Measurements from ENCODE around the gene ATP13A5.
A peak's percentile ranks its signal among the peaks of the same experiment; 100 is the strongest.

ATP13A5 gene

DNA sequence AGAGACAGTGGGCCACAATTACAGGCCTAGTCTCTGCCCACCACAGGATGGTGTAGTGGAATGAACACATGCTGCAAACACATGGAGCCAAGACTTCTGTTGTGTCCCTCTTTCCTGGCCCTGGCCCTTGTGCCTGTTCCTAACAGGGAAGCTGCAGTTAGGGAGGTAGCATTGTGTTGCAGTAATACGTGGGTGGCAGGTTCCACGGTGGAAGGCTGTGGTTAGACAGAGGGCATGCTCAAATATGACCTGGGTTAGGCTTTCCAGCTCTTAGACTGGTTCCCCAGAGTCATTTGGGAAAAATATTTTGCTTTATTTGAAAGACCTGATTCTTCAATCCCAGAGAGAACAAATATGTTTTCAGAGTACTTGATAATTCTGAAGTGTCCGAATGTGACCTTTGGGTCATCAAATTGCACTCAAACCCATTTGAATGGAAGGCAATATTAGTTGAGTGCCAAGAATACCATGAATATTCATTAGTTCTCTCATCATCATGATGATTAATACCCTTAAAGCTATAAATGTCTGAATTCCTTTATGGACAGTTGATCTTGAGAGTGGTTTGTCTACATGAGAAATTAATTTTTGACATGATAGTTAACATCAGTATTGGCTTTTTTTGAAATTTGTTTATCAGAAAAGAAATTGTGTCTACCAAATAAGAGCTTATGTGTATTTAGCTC, 109.1 kb downstream of the ATP13A5 start:
- DNase-seq, result no peak

DNA sequence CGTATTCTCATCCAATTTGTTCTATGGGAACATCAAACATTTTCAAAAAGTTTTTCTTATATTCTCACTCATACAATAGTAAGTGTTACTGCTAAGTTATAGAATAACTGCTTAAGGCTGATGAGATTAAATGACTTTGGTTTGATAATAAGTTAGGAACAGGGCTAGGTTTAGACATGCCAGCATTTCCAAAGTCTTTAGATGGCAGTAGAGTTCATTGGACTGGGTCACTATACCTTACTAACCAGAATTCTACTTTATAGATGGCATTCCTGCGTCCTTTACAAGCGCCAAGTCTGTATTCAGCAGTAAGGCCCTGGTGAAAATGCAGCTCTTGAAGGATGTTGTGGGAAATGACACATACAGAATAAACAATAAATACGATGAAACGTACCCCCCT, 115.8 kb downstream of the ATP13A5 start:
- no peak for DNase-seq

DNA sequence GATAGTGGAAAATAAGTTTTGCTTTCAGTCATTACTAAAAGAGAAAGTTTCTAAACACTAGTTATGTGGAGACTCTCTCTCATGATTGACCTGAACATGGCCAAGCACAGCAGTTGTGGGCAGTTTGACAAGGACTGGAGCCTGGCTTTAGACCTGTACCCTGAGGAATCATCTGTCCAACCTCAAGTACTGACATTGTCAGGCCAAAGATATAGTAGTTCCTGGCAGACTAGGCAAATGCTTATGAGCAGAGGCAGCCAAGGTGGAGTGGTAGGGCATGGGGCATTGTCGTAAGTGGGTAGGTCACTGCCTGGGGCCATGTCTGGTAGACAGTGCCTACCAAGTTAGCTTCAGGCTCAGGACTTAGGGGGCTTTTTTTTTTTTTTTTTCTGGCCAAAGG, 116.6 kb downstream of the ATP13A5 start:
- no peak for DNase-seq

DNA sequence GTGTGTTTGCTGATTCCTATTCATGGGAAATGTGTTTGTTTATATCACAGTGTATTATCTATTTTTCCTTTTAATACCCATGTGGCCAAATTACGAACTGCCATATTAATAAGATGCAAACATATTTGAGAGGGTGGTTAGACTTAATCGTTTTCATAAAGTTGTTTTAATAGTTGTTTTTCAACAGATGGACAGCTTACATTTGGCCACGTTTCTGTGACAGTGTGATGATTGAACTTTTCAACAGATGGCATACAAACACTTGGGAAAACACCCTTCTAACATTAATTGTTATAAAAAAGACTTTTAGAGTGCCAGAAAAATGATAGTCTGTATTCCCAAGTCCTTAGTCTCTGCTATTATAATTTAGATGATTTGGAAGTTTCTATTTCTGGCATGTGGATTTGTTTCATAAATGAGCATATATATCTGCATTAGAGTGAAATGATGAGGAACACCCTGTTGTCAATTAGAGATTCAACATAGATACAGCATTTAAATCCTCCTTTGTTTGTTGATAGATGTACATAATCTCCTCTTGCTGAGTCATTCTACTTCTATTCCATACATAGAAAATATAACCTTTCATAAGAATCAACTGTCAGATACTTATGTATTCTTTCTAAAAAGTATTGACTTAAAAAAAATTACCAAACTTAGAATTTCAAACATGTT, 124.4 kb downstream of the ATP13A5 start:
- DNase-seq, result no peak

DNA sequence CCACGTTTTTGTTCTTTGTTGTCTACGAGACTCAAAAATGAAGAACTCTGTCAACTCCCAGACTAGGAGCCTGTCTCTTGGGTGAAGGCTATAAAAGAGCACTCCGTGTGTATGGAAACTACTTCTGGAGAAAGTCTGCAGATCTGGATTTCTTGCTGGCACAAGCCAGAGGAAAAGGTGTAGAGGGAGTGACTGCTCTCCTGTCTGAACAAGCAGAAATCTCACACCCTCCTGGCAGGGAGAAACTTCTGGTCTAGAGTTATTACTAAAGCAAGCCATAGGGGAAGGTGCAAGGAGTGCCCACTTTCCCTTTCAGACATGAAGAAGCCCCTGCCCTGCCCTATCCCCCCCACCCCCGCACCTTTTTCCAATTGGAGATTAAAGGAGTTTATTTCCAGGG, 128.1 kb downstream of the ATP13A5 start:
- no peak for DNase-seq

DNA sequence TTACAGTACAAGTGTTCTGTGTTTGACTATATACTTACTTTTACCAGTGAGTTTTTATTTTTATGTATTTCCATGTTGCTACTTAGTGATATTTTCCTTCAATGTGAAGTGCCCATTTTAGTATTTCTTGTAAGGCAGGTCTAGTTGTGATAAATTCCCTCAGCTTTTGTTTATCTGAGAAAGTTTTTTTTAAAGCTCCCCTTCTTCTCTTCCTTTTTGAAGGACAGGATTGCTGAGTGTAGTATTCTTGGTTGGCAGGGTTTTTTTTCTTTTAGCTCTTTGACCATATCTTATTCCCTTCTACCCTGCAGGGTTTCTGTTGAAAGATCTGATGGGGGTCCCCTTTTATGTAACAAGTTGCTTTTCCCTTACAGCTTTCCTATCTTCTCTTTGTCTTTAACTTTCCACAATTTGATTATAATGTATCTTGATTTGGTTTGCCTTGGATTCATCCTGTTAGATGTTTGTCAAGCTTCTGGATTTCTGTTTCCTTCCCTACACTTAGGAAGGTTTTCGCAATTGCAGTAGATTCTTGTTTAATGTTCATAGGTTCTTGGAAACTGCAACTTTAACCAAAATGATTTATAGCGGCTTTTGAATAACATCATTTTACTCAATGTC, 129.6 kb downstream of the ATP13A5 start:
- DNase-seq, result no peak

DNA sequence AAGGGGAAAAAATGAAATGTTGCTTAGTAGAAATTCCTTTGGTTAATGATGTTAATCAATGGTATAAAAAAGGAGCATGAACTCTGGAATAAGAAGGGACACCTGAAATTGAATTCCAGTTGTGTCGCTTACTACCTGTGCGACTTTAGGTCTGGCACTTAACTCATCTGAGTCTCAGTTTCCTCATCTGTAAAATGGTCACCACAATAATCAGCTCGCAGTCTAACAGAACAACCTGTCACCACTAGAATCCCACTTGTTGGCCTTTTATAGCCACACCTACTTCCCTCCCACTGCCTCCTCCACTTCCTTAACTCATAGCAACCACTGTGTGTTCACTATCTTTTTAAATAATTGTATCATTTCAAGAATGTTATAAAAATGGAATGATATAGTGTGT, 135.0 kb downstream of the ATP13A5 start:
- no peak for DNase-seq

DNA sequence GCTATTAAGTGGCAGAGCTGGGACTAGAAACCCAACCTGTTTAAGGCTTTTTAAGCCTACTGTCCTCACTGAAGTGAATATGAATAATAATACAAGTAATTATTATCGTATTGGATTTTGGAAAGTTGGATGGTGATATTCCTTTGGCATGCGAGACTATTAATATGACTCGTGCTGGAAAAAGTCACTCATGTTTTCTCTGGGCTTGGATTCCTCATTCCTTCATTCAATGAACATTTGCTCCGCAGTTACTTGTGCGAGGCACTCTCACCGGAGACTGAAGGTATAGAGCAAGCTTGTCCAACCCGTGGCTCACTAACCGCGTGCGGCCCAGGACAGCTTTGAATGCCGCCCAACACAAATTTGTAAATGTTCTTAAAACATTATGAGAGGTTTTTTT, 136.8 kb downstream of the ATP13A5 start:
- DNase-seq, result no peak

DNA sequence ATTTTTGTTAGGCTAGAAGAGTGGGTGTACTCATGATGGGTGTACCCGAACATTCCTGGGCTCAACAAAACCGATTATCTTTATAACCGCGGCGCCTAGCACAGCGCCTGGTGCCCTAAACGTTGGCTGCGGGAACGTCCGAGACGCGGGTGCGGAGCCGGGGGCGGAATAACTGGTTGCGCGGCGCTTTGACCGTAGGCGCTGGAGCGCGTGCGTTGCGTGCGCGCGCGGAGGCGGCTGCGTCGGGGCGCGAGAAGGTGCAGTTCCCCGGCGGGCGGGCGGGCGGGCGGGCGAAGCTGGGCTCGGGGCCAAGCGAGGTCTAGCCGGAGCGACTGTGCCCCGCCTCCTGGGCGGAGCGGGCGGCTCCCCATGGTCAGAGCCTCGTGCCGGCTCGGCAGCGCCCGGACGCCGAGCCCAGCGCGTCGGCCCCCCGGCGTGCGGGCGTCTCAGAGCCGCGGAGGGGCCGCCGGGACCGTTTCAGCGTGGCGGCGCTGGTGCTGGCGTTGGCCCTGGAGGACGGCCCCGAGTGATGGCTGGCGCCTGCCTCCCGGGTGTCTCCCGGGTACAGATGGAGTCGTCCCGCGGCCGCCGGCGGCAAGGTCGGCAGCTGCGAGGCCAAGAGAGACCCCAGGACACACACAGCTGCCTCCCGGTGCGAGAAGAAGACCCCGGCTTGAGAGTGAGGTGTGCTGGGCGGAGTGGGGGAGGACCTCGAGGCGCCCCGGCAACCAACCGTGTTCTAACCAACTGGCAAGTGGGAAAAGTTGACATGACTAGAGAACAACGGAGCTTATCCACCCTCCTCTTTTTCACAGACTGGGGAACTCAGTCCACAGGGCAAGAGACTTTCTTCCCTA, 137.5 kb downstream of the ATP13A5 start, which contains the start of gene PLAAT1:
Gene PLAAT1, plus strand, starts transcription at position 373 of the 857 bp plus-strand sequence. CDS start 14,429 bp downstream, outside the sequence.
- DNase-seq, result peak; percentile 97

DNA sequence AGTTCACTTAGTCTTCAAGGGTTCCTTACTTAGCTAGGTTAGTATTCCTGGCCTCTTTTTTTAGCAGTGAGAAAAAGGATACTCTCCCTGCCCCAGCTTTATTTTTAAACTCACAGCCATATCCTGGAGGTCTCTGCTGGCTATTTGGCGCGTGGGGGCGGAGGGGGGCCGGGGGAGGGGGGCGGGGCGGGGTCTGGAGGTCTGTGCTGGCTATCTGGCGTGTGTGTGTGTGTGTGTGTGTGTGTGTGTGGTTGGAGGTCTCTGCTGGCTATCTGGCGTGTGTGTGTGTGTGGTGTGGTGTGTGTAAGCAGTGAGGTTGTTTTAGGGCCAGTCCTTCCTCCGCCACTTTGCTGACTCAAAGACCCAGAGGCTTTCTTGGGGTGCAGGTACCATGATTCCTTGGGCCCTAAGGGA, 138.1 kb downstream of the ATP13A5 start:
- peak; percentile 57 for DNase-seq

DNA sequence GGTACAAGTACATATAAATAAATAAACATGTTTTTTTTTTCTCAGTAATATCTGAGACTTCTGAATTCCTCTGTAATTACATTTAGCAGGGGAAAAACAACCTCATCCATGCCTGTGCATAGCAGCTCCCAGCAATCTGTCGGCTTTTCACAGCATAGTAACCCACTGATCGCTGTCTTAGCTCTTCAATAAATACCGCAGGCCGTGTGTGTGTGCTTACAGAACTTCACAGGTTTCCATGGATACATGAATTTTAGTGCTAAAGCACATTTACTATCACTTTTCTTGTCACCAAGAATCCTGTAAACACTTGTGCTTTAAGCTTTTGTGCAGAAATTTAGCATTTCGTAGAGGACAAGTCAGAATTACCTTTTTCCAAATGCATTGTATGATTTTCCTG, 141.5 kb downstream of the ATP13A5 start:
- no peak for DNase-seq

DNA sequence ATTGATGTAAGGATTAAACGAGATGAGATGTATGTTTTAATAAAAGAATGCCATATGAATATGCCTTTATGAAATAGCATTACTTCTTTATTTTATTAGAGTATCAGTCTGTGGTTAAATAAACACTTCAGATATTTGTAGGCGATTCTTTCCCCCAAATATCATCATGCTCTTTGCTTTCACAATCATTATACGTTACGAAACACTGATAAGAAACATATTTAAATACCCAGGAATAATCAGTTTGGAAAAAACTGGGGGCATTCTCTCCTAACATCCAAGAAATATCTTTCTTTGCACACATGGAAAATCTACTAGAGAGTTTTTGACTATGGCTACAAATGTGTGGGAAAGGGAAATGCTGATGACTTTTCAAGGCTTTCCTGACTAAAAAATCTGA, 142.0 kb downstream of the ATP13A5 start:
- DNase-seq, result no peak

DNA sequence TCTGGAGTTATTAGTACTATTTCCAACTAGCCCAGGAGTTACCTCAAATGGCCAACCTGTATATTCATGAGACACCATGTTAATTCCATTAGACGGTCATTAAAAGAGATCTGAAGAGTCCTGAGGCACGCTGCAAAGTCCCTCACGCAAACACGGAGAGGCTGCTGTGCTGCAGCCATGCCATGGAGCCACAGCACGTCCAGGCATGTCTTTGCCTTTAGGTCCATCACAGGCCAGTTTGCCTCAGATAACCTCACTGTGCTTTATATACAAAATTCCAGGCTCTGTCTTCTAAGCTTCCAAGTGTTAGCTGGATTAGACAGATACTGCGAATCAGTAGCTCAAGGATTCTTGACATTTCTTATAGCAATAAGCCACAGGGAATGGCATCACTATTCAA, 147.4 kb downstream of the ATP13A5 start:
- DNase-seq, result no peak

DNA sequence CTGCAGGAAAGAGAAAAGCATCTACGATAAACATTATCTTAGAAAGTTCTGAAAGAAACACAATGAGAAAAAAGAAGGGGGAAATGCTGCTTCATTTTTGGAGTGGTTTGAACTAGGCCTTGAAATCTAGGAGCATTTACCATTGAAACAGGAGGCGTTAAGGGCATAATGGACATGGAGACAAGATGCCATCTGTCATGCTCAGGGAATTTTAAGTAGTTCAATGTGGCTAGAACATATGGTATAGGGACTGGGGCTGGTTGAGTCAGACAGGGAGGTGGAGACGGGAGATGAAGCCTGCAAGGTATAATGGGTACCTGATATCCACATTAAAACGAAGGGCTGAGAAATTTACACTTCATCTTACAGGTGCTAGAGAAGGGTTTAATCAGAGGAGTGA, 147.9 kb downstream of the ATP13A5 start:
- no peak for DNase-seq

DNA sequence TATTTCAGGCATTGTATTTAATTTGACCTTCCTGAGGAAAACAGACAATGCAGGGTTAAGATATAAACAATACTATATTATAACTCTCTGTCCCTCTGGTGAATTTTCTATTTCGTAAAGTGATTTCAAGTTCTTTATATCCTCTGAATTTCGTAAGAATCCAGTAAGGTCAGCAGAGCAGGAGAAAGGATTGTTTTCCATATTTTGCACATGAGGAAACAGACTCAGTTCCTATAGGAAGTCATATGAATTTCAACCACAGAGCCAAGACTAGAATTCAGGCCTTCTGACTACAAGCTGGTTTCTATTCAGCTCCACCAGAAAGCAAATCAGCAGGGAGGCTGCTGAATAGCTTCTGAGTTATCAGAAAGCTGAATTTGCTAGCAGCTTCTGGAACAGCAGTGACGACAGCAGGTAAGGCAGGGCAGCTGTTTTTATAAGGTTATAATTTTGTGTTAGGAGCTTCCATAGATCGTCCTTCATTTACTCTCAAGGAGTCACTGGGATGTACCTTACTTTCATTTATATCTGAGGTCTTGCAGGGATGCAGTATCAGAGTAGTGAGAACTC, 148.6 kb downstream of the ATP13A5 start:
- no peak for DNase-seq

DNA sequence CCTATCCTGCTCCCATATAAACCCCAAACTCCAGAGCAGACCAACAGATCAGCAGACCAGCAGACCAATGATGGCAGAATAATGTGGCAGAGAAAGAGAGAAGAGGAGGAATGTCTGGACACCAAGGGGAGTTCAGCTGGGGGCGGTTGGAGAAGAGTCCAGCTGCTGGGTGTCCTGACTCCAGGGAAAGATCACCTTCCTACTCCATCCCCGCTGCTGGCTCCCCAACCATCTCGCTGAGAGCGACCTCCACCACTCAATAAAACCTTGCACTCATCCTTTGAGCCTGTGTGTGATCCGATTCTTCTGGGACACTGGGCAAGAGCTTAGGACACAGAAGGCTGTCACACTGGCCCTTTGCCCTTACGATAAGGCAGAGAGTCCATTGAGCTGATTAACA, 150.3 kb downstream of the ATP13A5 start:
- no peak for DNase-seq

DNA sequence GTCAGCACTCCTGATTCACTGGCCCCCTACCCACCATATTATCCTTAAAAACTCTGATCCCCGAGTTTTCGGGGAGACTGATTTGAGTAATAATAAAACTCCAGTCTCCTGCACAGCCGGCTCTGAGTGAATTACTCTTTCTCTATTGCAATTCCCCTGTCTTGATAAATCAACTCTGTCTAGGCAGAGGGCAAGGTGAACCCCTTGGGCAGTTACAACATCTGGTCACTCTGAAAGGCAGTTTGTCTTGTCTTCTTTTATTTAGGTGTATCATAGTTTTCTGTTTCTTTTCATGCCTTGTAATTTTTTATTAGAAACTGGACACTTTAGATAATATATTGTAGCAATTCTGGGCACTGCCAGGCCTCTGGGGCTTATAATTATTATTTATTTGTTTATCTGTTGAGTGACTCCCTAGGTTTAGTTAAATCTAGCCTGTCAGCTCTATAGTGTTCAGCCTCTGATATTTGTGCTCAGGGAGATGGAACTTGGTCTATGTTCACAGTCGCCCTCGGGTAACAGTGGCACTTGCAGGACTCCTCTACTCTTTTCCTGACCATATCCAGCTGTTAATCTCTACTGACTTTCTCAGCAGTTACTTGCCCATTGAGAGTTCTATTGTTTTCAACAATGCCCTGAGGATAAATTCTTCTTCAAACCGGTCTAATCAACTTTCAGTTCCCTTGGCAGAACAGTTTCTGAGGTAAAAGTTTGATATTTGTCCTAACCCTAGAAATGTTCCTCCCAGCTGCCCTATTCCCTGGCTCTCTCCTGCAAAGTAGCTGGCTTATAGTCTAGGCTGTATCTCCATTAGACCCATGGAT, 153.0 kb downstream of the ATP13A5 start:
- DNase-seq, result no peak
